Inferior parietal cortex (tissue), 1 donor: Measurements from ENCODE around the gene CHSY1.

Experiments
- DNase-seq: peaks from one replicate; pipeline ENCODE4 v3.0.0-alpha.2; 2016; ENCODE audit errors: extremely low spot score

CHSY1 gene

DNA sequence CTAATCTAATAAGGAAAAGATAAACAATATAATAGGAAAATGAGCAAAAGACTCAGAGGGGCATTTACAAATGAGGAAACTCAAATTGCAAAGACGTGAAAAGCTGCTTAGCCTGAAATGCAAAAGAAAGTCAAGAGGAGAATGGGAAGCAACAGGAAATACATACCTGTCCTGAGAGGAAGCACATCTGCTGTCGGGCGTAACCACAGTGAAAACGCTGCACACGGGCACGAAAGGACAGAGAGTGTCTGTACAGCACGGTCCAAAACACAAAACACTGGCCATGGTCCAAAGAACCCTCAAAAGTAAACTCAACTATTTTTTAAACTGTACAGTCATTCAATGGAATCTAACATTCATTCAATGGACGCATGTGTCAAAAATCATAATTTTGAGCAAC is 100.6 kb downstream of the CHSY1 start:
- no peak for DNase-seq

DNA sequence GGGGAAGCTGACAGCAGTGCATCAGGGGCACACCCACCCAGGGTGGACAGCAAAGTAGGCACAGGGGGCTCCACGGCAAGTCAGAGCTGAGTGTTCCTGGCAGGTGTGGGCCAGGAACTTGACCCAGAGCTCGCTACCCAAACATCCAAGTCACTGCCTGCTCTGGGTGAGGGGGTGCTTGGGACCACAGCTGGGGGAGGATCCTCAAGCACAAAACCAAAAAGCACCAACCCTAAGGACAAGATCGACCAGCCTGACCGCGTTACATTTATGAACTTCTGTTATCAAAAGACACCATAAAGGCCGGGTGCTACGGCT is 101.2 kb downstream of the CHSY1 start:
- DNase-seq = no peak

DNA sequence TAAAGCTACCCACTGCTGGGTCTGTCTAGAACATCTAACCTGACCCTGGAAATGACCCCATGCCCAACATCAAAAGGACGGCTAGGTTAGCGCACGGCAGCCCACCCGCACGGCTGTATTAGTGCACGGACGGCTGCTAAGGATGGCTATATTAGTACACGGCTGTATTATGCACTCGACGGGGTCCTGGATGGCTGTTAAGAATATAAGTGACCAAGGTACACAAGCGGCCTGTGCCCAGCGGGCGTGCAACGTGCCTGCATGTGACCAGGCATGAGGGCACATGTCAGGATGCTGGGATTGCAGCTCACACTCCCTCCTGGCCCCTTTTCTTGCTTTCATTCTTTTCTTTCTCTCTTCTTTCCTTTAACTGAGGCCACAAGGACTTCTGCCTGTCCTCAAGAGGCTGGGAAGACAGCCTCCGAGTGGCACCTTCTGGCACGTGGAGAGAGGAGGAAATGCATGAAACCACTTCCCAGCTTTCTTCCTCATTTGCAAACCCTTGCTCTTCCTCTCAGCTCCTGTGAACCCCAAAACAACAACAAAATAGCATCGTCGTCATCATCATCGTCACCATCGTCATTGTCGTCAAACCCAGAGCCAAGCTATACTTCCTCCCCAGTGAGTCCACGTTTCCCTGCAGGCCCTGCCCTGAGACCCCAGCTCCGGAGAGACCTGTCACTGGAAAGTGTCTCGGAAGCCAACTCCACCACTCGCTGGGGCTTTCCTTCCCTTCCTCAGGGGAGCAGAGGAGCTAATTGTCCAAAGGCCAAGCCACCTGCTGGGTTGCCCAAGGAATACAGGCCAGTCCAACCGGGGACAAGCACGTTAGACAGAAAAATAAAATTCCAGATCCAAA is 101.8 kb downstream of the CHSY1 start:
- DNase-seq = no peak

DNA sequence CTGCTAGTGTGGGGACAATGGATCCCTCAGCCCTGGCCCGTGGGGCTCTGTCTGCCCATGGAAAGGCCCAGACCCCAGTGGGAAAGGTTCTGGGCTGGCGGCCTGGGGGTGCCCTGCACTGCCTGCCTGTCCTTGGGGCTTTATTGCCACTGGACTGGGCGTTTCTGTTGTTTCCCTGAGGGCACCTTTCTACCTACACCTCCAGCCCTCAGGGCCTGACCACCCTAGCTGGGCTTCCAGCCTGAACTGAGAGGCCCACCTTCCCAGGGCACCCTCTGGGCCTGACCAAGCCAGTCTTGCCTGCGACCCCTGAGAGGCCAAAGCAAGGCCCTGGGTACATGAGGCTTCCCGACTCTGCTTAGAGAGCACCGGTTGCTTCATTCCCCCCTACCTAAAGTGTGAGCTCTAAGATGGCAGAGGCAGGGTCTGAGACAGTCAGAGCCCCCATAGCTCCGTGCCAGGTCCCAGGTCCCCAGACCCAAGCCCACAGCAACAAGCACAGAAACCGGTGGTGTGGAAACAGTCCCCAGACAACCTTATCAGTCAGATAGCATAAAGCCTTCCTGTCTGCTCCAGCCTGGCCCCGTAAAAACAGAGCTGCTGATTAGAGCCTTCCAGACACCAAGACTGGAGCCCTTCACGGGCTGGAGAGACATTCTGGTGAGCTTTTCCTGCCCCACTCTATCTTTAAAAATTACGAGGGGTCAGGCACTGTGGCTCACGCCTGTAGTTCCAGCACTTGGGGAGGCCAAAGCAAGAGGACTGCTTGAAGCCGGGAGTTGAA is 102.8 kb downstream of the CHSY1 start:
- no peak for DNase-seq

DNA sequence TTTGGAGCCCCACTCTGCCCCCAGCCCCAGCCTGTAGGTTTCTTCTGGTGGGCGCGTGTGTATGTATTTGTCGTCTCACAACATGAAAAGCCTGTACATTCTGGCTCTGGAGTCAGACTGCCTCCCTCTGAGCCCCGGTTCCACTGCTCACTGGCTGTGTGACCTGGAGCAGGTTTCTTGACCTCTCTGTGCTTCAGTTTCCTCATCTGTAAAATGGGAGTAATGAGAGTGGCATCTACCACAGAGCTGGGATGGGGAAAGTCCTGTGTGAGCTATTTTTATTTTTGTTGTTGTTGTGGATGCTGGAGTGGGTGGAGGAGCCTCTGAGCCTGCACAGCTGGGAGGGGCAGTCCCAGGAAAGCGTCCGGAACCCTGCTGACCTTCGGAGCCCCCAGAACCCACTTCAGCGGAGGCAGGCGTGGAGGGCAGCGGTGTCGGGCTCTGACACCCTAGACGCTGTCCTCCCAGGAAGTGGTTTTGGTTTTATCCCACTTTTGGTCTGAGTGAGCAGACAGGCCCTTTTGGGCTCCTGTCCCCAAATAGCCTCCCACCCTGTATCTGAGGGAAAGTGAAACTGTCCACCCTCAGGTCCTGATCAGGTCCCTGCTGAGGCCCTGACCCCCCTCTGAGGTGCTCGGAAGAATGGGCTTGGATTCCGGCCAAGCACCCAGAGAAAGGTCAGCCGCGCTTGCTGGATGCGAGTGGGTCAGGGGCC is 103.5 kb downstream of the CHSY1 start:
- no peak for DNase-seq

DNA sequence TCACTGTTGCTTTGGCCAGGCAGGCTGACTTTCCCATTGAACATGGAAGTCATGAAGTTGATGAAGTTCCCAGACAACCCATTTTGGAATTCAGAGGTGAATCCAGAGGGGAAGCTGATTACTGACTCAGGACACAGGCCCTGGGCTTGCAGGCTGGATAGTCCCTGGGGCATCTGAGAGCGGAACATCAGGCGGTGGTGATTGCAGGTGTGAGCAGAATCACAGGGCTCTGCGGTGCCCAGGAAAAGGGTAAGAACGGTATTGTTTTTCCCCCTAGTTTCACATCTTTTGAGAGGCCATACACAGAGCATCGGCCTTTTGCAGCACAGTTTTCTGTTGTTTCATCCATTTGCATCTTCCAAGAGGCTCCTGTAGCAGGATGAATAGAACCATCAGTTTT is 104.7 kb downstream of the CHSY1 start:
- no peak for DNase-seq

DNA sequence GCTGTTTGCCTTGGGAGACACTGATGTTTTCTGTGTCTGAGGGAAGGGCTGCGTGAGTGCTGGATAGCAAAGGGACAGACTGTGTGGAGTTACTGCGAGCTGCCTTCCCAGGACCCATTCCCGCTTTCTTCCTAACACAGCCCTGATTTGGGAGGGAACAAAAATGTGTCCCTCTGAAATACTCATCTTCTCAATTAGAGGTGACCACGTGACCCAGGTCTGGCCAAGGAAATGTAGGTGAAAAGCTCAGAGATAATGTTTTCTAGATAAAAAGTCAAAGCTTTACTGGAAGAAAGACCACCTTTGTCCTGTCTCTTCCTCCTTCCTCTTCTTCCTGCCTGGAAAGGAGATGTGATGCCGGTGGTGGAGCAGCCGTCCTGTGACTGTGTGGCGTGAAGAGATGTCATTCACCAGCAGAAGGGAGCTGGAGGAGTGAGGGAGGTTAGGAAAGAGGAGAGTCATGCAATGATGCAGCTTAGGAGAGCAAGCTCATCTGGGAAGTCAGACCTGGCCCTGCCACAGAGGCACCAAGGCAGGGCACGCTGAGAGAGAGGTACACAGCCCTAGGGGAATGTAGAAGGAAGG is 105.6 kb downstream of the CHSY1 start:
- no peak for DNase-seq

DNA sequence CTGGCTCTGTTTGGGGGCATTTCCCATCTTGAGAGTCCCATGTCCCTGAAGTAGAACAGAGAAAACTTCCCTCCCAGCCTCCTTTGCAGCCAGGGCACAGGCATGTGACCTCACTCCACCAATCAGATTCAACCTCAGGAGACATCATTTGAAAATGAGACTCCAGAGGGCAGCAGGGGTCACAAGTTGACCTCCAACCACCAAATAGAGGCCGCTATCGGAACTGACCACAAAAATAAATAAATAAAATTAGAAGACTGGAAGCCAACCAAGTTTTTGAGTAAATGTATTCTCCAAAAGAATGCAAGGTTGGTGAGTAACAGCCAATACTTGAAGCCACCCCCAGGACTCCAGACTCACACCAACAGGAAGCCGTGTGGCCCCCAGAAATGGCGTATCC is 106.5 kb downstream of the CHSY1 start:
- no peak for DNase-seq

DNA sequence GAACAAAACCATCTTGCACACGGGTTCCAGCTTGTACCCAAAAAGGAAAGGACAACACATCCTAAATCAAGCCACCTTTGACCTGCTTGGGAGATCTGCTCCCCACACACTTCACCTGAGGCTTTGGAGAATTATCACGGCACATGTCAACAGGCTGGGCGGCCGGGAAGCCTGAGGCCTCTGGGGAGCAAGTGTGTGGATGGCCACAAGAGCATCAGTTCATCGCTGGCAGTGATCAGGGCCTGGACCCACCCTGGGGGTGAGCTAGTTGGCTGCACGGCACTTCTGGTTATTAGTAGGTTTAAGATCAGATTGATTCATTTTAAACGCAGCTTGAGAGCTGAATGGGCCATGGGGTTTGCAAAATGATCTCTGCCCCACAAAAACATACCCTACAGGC is 108.5 kb downstream of the CHSY1 start:
- DNase-seq = no peak

DNA sequence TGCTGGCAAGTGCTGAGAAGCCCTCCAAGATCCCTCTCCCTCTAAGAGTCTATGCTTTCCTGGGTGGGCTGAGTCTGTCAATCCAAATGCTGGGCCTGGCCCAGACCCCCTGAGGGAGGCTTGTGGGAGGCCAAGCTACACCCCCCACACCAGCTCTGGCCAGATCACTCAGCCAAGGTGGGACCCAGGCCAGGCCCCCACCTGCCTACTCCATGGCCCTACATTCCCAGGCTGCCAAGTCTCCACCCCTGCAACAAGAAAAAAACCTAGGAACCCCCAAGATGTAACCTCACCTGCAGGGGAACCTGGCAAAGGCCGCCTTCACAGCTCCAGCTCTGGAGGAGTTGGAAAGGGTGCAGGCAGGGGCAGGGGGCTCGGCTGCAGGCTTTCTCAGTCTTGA is 109.1 kb downstream of the CHSY1 start:
- no peak for DNase-seq

DNA sequence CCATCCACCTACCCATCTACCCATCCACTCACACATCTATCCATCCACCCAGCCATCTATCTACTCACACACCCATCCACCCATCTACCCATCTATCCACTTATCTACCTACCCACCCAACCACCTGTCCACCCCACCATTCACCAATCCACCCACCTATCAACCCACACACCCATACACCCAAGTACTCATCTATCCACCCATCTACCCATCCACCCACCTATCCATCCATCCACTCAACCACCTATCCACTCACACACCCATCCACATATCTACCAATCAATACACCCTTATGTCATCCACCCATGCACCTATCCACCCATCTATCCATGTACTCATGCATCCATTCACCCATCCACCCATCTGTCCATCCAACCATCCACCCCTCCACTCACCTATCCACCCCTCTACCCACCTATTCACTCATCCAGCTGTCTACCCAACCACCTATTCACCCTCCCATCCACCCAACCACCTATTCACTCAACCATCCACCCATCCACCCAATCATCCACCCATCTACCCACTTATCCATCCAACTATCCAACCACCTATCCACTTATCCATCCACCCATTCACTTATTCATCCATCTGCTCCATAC is 109.8 kb downstream of the CHSY1 start:
- no peak for DNase-seq

DNA sequence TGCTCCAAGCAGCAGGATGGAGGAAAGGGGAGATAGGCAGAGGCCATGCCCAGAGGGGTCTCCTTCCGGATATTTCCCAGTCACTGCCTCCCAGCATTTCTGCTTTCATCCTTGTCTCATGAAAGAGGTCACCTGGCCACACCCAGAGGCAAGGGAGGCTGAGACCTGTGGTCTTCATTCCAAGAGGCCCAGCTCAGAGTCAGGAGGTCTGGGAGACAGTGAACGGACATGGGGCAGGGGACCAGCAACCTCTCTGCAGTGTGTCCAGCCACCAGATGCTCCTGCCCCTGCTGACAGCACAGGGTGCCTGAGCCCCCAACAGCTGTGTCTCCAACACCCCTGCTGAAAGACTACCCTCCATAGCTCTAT is 111.2 kb downstream of the CHSY1 start:
- DNase-seq = no peak

DNA sequence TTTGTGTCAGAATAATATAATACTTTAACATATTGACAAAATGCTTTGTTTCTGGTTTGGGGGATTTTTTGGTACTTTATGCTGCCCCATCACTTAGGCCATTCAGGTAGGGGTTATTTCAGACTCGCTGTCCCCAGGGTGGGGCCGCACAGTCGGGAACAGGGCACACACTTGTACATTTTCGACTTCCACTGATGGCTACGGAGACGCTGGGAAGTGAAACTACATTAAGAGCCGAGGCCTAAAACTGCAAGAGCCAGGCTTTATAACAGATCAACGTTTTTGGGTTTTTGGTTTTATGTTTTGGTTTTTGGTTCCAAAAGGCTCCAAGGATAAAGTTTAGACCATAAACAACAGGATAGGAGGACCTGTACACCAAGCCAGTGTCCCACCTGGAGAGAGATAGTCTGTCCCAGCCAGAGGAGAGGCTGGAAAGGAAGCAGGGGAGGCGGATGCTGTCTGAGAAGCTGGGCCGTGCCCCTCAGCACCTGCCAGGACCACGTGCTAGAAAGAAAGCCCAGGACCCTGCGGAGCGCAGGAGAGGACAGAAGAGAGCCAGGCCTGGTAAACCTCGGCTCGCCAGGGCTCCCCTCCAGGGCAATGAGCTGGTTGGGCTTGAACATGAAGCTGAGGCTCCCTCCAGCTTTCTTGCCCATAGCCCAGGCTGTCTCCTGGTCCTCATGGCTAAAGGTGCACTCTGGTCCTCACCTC is 111.7 kb downstream of the CHSY1 start:
- DNase-seq = no peak

DNA sequence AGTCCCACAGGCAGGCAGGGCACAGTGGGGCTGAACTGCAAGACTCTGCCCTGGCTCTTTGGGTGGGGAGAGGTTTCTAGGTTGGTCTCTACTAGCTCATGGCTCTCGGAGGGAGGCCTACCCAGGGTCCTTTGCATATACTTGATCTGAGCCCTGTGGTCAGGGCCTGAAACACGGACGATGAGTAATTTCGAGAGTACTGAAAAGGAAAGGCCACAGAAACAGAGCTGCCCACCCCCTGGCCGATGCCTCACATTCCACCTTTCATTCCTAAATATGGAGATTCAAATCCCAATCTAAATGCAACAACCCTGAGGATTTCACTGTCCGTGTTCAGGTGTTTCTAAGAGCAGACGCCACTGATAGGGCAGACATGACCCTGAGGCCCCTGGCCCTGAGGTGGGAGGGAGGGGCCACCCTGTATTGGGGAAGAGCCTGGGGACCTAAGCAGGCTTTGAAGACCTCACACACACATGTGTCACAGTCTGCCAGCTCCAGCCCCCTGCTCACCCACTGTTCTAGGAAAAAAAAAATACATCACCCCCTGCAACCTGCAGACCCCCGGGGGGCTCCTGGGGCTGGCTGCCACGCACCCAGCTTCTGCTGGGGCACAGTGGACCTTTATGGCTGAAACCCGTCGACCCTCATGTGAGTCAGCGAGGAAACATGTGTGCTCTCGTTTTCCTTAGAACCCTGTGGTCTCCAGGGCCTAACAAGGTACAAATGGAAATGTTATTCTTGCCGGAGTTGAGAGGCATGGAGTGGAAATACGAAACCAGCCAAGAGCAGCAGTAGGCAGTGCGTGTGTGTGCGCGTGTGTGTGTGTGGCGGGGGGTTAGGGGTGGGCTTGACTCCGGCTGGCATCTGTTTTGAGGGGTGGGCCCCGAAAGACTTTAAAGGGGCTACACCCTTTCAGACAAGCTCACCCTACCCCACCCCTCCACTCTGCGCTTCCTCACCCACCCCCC is 112.7 kb downstream of the CHSY1 start:
- no peak for DNase-seq

DNA sequence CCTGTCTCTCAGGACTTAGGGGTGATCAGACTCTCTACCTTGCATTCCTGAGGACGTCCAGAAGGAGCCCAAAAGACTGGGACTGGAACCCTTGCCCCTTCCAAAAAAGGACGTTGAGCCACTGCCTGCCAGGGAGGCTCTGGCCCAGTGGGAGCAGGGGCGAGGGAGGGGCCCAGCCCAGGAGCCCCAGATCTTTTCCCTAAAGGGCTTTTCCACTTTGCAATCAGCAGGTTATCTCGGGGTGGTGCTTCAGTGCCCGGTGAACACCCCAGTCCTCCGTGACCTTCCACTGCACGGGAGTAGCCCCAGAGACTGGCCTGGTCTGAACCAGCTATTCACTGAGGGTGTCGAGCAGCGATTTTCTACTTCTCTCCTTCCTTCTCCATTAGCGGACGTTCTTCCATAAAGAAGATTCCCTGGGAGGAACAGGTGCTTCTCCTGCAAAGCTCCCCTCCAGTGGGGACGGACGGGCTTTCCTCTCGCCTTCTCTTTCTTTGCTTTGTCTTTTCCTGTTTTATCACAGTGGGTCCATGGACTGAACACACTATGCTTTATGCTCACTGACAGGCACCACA is 113.7 kb downstream of the CHSY1 start:
- no peak for DNase-seq

DNA sequence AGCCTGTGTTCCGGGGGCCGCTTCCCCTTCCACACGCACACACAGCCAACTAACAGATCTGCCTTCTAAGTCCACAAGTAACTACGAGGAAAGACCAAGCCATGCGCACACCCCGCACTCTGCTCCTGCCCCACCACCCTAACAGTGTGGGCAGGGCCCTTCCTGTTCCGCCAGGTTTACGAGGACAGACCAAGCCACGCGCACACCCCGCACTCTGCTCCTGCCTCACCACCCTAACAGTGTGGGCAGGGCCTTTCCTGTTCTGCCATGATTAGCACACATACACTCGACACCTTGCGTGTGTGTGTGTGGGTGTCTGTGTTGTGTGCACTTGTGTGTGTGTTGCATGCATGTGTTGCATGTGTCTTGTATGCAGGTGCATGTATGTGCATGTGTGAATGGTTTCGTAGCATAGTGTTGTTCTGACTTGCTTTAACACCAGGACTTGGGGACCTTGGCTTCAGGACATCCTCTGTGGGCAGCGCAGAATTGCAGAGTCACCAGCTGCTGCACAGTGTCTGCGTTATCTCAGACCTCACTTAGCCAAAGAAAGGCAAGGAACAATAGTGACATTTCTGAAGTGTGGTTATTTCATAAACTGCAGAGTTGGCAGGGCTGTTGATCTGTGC is 114.4 kb downstream of the CHSY1 start:
- no peak for DNase-seq

DNA sequence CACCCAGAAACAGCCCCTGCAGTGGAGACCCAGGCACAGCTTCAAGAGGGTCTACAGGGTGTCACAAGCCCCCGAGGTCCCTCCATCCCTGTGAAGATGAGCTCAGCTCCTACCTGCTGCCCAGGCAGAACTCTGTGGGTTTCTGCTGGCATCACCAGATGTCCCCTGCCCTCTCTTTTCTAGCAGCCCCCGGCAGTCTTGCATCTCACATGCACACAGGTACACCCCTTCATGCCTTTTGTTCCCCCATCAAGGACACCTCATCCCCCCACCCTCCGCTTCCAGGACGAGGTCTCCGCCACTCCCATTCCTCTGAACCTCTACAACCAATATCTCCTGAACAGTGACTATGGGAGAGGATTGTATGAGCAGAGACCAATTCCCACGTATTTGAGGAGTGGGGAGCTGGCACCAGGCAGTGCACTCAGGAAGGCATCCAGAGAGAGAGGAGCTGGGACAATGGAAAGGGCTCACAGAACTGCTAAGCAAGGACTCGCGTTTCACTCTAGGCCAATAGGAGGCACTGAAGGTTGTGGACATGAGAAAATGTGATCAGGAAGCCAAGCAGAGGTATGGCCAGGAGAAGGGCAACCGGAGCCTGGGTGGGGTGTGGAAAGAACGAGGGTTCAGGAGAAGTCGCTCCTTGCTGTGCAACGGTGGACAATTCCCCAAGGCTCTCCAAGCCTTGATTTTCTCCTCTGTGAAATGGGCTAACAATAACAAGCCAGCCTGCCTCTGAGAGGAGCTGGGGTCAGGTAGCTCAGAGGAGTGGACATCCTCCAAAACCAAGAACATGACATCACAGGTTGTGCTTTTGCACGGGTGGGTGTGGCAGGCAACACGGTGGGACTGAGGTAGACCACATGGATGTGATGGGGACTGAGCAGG is 115.2 kb downstream of the CHSY1 start:
- DNase-seq = no peak

DNA sequence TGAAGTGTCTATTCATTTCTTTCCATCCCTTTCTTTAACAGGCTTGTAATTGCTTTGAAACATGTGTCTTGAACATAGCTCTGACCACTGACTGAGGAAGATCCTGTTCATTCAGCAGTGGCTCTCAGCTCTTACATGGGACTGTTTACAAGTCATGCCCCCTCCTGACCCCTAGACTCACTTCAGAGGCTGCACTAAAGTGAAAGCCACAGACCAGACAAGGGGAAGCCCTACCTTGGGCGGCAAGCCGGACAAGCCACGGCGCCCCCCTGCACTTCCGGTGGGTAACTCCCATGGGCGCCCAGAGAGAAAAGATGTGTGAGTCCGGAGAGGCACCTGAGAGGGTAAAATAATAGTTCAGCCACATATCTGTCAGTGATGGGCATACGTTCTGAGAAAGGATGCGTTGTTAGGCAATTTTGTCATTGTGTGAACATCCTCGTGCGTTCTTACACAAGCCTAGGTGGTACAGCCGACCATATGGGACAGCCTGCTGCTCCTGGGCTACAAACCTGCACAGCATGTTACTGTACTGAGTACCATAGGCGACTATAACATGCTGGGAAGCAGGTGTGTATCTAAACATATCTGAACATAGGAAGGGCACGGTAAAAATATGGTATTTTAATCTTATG is 116.2 kb downstream of the CHSY1 start:
- no peak for DNase-seq
